HG02798 (cell line): ENCODE measurements around the gene MAPK10.
"Not testable (repeated sequence)": the region's sequence is repeated elsewhere in the genome, so short reads cannot be mapped to it uniquely, and the experiment has no call there.

ENCODE experiments used
- ATAC-seq: cut with Tn5 transposase; IDR thresholded peaks from one replicate; pipeline ENCODE4 v1.9.1; 2021; ENCODE audit warnings: mild to moderate bottlenecking; ENCODE audit not compliant: unreplicated experiment, poor library complexity

Gene MAPK10

DNA sequence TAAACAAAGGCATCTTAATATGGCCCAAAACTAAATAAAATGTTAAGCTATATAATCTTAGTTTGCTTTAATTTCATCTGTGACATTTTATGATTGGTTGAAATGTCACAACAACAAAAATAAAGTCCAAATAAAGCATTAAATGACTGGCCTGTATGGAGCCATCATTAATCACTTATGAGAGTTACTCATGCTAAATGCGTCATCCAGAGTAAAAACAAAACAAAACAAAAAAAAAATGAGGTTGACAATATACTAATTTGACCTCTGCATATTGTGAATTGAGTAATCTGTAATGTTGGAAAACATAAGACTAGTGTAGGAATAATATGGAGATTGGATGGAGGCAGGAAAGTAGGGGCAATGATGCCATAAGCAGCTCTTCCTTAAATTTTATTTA, 139.7 kb downstream of the MAPK10 start:
- no peak for ATAC-seq

GRCh38 chr4:86218746-86219473, 140.9 kb downstream of the MAPK10 start:
- ATAC-seq = no peak

DNA sequence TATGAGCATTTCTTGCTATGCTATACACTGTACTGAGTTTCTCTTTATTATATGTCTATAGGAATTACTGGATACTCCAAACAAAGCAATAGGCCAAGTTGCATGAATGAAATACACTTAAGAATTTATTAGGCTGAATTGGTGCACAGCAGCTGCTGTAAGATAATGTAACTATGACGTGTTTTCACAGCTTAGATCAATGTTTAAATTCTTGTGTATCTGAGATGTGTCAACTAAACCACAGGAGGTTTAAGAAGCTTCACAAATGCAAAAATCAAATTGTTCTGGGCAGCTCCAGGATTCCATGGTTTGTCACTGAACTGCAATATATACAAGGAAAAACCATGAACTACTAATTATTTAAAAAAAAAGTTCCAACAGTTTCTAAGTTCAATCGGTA, 156.7 kb downstream of the MAPK10 start:
- ATAC-seq = no peak

DNA sequence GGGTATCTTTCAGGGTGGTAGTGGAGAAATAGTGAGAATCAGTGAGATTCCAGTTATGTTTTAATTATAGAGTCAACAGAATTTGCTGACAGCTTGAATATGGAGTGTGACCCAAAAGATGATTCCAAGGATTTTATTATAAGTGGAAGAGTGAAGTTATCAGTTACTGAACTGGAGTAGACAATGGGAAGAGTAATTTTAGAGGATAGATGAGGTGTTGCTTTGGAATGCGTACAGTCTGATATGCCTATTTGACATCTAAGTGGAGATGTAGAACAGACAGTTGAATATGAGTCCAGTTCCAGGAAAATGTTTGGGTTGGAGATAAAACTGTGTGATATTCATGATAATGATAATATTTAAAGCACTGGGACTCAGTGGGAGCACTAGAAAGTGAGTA, 174.2 kb downstream of the MAPK10 start:
- no peak for ATAC-seq

DNA sequence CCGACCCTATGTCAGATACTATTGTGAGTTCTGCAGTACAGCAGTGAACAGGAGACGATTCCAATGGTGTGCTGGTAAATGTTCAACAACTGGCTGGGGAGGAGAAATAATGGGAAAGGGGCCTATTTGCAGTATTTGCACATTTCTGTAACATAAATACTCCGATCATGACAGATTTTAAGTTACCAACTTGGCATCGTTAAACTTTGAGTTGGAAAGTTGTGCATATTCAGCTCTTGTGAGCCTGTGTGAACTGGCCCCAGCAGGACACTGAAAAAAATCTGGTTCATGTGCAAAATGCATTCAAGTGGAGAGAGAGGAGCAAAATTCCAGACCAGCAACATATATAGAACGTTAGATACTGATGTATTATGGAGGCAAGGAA, 175.0 kb downstream of the MAPK10 start:
- no peak for ATAC-seq

DNA sequence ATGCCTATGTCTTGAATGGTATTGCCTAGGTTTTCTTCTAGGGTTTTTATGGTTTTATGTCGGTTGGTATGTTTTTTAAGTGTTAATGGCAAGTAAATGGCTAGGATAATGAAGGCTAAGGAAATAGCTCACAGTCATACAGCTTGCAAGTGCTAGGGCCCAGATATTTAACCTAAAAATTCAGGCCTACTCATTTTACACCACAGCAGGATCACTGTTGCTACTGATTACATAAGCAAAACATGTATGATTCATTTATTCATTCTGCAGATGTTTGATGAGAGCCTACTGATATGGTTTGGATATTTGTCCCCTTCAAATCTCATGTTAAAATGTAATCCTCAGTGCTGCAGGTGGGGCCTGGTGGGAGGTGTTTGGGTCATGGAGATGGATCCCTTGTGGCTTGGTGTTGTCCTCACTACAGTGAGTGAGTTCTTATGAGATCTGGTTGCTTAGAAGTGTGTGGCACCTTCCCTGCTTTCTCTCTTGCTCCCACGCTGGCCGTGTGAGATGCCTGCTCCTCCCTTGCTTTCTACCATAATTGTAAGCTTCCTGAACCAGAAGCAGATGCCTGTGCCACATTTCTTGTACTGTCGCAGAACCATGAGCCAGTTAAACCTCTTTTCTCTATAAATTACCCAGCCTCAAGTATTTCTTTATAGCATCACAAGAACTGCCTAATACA, 175.5 kb downstream of the MAPK10 start:
- ATAC-seq = no peak

- ATAC-seq = no peak
Measured at GRCh38 chr4:86181585-86181984, 178.3 kb downstream of the MAPK10 start.

DNA sequence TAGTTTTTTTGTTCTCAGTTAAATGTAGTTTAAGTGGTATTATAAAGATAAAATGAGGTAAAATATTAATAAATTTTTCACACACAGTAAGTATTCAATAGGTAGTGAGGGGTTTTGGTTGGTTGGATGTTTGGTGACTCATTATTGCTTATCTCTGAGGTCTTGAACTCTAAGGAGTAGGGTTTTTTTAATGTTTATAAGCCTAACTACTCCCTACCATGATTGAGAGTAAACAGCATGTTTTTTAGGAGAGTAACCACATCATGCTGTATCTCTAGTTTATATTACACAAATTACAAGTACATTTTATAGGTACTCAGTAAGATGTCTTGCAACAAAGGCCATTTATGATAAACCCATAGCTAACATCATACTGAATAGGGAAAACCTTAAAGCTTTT, 181.6 kb downstream of the MAPK10 start:
- ATAC-seq = no peak

GRCh38 chr4:86174506-86174905, 185.3 kb downstream of the MAPK10 start:
- ATAC-seq = no peak

- not testable (repeated sequence) for ATAC-seq
Measured at GRCh38 chr4:86168335-86168734, 191.5 kb downstream of the MAPK10 start.

GRCh38 chr4:86160426-86160825, 199.4 kb downstream of the MAPK10 start:
- ATAC-seq = no peak

DNA sequence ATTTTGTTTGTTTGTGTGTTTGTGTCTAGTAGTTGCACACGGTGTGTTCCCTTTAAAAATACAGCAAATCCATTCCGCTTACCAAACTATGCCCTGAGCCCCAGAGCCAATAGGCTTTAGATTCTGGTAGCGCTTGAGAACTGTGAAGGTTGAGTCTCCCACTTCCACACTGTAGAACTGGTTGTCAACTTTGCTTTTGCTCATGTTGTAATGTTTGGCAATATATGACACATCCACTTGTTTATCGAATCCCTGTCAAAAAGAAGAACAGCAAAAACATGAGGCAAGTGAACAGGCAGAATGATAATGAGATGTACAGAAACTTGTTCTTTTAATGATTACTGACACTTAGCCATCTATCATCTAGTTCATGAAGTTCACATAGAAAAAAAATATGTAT, 200.6 kb downstream of the MAPK10 start:
- ATAC-seq = no peak

DNA sequence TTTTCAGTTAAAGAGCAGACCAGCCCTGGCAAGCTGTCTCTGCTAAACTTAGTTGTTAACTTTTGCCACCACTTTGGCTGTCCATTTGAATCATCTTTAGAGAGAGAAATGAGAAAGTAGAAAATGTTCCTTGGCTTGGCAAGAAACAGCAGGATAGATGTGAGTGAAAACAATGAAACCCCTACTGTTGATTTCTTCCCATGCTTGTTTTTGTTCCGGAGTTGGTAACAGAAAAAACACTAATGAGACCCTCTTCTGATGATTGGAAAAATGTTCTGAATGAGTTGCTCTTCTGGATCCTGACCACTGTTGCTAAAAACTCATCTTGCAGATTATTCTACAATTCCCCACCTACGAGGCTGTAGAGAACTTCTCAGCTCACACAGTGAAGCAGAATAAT, 203.3 kb downstream of the MAPK10 start:
- ATAC-seq = no peak

DNA sequence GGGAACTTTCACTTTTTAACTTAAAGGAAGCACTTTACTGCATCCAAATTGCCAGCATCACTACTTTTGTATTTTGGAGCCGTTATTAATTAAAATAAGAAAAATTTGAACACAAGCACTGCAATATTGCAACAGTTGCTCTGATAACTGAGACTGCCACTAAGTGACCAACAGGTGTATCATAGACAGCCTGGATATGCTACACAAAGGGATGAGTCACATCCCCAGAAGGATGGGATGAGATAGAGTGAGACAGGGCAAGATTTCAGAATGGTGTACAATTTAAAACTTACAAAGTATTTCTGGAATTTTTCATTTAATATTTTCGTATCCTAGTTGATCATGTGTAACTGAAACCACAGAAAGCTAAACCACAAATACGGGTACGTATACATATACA, 204.1 kb downstream of the MAPK10 start:
- no peak for ATAC-seq

GRCh38 chr4:86152454-86152853, 207.4 kb downstream of the MAPK10 start:
- no peak for ATAC-seq

DNA sequence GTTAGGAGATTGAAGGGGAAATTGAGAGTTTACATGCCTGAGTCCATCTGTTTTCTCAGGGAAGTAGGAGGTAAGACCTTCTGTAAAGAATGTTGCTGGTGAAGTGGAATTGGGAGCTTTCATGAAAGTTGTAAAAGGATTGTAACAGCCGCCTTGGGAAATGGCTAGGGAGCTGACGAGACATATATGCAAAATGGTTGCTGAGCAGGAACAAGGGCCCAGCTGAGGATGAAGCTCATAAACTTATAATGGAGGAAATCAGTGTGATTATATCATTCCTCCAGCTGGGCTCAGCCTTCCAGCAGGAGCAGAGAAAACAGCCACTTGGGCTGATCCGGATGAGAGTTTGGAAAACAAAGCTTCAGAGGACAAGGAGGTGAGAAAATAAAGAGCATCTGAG, 208.7 kb downstream of the MAPK10 start:
- no peak for ATAC-seq

DNA sequence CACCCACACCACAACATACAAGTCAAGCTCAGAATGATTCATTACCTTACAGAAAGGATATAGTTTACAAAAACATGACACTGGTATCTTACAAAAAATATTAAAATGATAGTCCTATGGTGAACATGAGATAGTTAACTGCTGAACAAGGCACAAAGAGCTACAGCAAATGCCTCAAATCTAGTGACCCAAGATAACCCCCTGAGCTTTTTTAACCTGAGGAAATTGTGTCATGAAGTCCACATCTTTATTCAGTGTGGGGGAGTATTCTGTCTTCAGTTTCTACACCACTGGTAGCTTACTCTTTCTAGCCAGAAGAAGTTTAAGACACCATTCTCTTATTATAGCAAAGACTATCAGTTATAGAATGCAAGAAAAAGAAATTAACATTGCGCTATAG, 218.7 kb downstream of the MAPK10 start:
- ATAC-seq = no peak

DNA sequence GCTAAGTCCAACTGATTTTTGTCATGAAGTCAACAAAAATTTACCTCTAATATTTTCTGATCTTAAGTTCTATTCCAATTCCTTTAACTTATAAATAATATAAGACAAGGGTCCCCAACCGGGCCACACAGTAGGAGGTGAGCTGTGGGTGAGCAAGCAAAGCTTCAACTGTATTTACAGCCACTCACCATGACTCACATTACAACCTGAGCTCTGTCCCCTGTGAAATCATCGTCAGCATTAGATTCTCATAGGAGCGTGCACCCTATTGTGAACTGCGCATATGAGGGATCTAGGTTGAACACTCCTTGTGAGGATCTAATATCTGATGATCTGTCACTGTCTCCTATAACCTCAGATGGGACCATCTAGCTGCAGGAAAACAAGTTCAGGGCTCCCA, 227.4 kb downstream of the MAPK10 start:
- no peak for ATAC-seq

DNA sequence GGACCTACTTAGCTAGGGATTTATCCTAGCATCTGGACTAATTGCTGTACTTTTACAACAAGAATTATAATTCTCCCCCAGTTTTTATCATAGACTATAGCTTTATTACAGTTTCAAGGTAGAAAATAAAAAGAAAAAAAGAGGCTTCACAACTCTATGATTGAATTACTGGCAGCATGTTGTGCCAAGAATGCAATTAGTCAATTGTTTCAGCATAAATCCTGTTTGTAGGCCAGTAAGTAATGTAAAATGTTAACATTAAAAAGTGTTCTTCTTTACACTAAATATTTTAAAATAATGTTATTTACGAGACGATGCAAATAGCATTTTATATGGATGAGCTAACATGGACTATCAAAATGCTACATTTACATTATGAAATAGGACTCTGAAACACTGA, 228.4 kb downstream of the MAPK10 start:
- no peak for ATAC-seq

GRCh38 chr4:86130160-86130933, 229.5 kb downstream of the MAPK10 start:
- ATAC-seq = no peak

GRCh38 chr4:86129546-86129945, 230.3 kb downstream of the MAPK10 start:
- no peak for ATAC-seq
